ENCODE data around the gene FNDC3A.

Gene FNDC3A

DNA sequence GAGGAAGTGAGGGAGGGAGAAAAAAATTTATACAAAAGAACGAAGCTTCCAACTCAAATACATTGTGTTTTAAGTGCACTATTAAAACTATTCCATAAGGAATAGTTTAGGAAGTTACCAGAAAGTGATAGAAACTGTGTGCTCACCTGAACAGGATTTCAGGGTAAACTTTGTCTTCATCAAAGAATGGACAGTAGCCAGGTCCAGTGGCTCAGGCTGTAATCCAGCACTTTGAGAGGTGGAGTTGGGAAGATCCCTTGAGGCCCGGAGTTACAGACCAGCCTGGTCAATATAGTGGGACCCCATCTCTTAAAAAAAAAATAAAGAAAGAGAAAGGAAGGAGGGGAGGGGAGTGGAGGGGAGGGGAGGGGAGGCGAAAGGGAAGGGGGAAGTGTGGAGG lies 259.0 kb downstream of the FNDC3A start:
- TF ChIP-seq POLR2A (IDR thresholded peaks at IDR 0.05; ENCODE audit: low read depth, low read length), result no peak
- DNase-seq (ENCODE audit: insufficient read length, low spot score) (no peak), FAIRE-seq (no peak)

GRCh38 chr13:49235856-49236431 lies 260.2 kb downstream of the FNDC3A start:
- no peak for DNase-seq (ENCODE audit: insufficient read length, low spot score)
- no peak for TF ChIP-seq POLR2A (IDR thresholded peaks at IDR 0.05; ENCODE audit: low read depth, low read length)
- no peak for FAIRE-seq

DNA sequence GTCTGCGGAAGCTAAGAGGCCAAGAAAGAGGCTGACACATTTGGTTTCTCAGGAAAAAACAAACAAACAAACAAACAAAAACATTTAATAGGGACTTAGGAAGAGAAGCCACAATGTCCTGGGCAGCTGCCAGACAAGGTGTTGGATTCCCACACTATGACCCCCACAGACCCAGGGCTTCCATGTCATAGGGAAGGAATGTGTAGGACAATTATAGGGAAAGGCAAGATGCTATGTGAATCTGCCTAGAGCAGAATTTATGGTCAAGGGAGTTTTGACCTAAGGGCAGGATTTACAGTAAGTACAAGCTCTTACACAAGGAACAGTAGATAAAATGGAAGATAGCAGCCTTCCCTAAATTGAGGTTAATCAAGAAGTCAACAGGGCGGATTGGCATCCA lies 262.9 kb downstream of the FNDC3A start:
- no peak for TF ChIP-seq POLR2A (IDR thresholded peaks at IDR 0.05; ENCODE audit: low read depth, low read length)
- FAIRE-seq (no peak), DNase-seq (ENCODE audit: insufficient read length, low spot score) (no peak)

GRCh38 chr13:49240017-49240416 lies 264.3 kb downstream of the FNDC3A start:
- no peak for FAIRE-seq
- TF ChIP-seq POLR2A (IDR thresholded peaks at IDR 0.05; ENCODE audit: low read depth, low read length), result no peak
- DNase-seq (ENCODE audit: insufficient read length, low spot score), result no peak

DNA sequence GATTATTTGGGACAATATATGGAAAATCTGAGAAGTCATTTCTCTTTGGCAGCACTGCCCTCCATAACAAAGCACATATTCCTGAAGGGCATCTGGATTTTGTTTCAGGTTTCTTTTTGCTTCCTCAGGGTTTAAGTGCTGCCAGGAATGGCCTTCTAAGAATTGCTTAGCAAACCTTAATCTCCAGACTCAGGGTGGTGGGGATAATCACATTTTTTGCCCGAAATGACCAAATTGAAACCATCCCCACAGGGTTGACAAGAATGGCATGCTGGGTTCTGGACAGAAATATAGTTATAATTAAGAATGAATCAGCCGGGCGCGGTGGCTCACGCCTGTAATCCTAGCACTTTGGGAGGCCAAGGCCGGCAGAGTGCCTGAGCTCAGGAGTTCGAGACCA lies 265.6 kb downstream of the FNDC3A start:
- FAIRE-seq (no peak), DNase-seq (ENCODE audit: insufficient read length, low spot score) (no peak)
- TF ChIP-seq POLR2A (IDR thresholded peaks at IDR 0.05; ENCODE audit: low read depth, low read length), result no peak

- DNase-seq (ENCODE audit: insufficient read length, low spot score) (no peak), FAIRE-seq (no peak)
- no peak for TF ChIP-seq POLR2A (IDR thresholded peaks at IDR 0.05; ENCODE audit: low read depth, low read length)
These were observed 269.4 kb downstream of the FNDC3A start for GRCh38 chr13:49245101-49245500.

DNA sequence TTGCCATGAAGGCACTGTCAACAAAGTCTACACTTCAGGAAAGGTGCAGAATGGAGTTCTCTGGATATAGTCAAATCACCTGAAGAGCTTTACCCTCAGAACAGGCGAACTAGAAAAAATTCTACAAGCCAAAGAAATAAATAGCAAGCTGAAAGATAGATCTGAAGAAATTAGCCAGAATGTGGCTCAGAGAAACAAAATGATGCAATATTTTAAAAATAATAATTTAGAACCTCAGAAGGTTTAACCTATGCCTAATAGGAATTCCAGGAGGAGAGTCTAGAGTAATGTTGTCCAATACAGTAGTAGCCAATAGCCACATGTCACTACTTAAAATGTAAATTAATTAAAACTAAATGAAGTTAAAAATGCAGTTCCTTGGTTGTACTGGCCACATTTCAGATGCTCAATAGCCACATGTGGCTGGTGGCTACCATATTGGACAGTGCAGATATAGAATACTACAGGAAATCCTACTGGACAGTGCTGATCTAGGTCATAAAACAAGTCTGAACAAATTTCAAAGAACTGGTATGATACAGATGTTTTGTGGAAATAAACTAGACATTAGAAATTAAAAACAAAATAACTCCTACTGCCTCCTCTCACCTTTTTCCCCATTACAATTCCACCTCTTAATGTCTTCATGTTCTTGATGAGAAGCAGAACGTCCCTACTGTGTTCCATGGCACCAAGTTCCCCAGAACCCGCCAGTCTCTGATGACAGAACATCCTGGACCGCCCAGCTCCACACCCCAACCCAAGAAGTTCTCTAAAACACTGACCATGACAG lies 271.3 kb downstream of the FNDC3A start:
- TF ChIP-seq POLR2A (IDR thresholded peaks at IDR 0.05; ENCODE audit: low read depth, low read length), result no peak
- FAIRE-seq (no peak), DNase-seq (ENCODE audit: insufficient read length, low spot score) (no peak)

DNA sequence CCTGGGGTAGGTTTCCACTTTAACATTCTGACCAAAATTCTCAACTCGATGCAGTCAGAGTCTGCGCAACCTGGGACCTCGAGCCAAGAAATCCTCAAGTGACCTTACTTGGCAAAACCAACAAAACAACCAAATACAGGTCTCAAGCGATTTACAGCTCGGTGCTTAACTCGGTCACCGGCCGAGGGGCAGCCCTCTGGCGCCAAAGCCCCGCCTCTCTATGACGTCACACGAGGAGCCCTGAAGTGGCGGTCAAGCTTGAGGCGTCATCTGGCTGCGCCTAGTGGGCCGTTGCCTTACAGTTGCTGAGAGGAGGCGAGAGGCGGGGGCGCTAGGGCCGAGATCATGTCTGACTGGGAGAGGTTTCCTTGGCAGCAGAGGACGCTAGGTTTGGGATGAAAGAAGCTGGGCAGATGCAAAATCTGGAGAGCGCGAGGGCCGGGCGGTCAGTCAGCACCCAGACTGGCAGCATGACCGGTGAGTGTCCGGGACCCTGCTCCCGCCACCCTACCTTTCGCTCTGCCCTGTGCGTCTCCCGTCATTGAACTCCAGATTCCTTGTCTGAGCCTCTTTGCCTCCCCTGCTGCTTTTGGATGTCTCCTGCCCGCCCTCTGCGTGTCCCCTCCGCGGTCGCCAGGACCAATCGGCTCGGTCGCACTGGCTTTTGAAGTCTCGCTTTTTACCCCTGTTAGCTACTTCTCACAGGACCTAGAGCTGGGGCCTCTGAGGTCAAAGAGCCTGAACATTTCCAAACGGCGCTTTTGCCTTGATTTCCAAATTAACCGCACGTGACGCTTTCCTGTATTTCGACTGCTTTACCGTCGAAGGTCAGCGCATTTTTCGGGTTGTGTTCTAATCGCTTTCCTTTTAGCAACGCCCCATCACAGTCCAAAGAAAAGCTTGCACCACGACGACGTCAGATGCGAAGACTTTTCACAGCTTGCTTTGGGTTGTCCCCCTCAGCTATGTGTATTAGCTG lies 272.2 kb downstream of the FNDC3A start, which contains the start of gene CDADC1:
TSS of gene CDADC1 (plus strand) at position 283 of the 979 bp plus-strand sequence. CDS start at position 396, 113 bp downstream.
- FAIRE-seq, result peak; percentile 93

GRCh38 chr13:49248622-49249002 lies 272.9 kb downstream of the FNDC3A start:
- TF ChIP-seq POLR2A (IDR thresholded peaks at IDR 0.05; ENCODE audit: low read depth, low read length), result no peak
- FAIRE-seq (no peak), DNase-seq (ENCODE audit: insufficient read length, low spot score) (no peak)

More for the DNA sequence above, 272.2 kb downstream of the FNDC3A start, which contains the start of gene CDADC1:
- peak; percentile 72 for DNase-seq (ENCODE audit: insufficient read length, low spot score)
- peak; percentile 78; the same call in 1 of the 2 replicates for TF ChIP-seq POLR2A (IDR thresholded peaks at IDR 0.05; ENCODE audit: low read depth, low read length)

- DNase-seq (ENCODE audit: insufficient read length, low spot score) (no peak), FAIRE-seq (no peak)
- TF ChIP-seq POLR2A (IDR thresholded peaks at IDR 0.05; ENCODE audit: low read depth, low read length), result no peak
These were observed 275.6 kb downstream of the FNDC3A start for GRCh38 chr13:49251326-49251725.

GRCh38 chr13:49253310-49253709 lies 277.6 kb downstream of the FNDC3A start:
- FAIRE-seq, result no peak
- DNase-seq (ENCODE audit: insufficient read length, low spot score), result no peak
- TF ChIP-seq POLR2A (IDR thresholded peaks at IDR 0.05; ENCODE audit: low read depth, low read length), result no peak

DNA sequence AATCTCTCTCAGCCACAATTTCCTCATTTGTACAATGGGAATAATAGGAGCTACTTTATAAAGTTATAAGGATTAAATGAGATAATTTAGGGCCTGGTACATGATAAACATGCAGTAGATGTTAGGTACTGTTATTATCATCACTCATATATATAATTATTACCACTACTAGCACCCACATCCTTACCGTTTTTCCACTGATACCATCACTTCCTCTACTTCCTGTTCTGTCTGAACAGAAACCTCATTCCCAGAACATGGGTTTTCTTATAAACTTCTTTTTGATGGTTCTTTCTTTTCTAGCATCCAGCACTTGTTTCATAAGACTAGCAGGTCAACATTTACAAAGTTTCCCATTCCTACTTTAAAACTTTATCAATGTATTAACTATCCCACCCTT lies 278.3 kb downstream of the FNDC3A start:
- TF ChIP-seq POLR2A (IDR thresholded peaks at IDR 0.05; ENCODE audit: low read depth, low read length), result no peak
- DNase-seq (ENCODE audit: insufficient read length, low spot score), result no peak
- FAIRE-seq, result no peak

DNA sequence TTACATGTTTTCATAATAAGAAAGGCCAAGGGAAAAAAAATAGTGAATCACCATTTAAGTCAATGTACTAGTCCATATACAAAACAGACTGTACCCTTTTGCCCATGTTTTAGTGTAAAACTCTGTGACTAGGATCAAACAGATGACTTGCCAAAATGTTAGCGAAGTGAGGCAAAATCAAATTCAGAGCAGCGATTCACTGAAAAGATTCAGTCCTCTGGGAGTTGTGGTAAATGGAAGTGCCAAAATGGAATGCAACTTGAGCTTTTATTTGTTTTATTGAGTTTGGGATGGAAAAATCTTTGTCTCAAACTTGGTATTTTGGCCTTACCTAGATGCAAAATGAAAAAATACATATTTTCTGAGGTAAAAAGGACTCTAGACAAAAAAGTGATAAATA lies 281.1 kb downstream of the FNDC3A start:
- DNase-seq (ENCODE audit: insufficient read length, low spot score), result no peak
- no peak for FAIRE-seq
- TF ChIP-seq POLR2A (IDR thresholded peaks at IDR 0.05; ENCODE audit: low read depth, low read length), result no peak
